Aorta (tissue), 5 donors: ENCODE results near the gene LRCH1. TPM values are rescaled to one million over a fixed set of nuclear protein-coding genes. Genes with fewer than 3 reads are reported as not detected.

Source experiments
- ATAC-seq: fragments of 200-7000 bp; cut with Tn5 transposase; one replicate; pipeline ENCODE4 v1.9.1; 2022; ENCODE audit warnings: moderate library complexity; ENCODE audit not compliant: low FRiP score
- DNase-seq, 2 donors: peaks; one replicate each; pipeline ENCODE4 v3.0.0-alpha.2; 2020
- H3K27ac ChIP-seq, 2 donors: one replicate each; pipeline ENCODE4 v1.5.1; 2013; ENCODE audit warnings: low read length in 2 of 2, mild to moderate bottlenecking in 2 of 2, moderate library complexity in 2 of 2, control low read depth in 1 of 2, inconsistent platforms in 1 of 2, low read depth in 1 of 2
- H3K27me3 ChIP-seq, 2 donors: one replicate each; pipeline ENCODE4 v1.6.1; 2013; ENCODE audit warnings: control low read depth in 1 of 2, low read length in 1 of 2, mild to moderate bottlenecking in 1 of 2, moderate library complexity in 1 of 2; ENCODE audit not compliant: insufficient read depth in 2 of 2, control insufficient read depth in 1 of 2
- H3K36me3 ChIP-seq, 2 donors: one replicate each; pipeline ENCODE4 v1.6.1; 2013; ENCODE audit warnings: control low read depth in 1 of 2, low read length in 1 of 2, mild to moderate bottlenecking in 1 of 2; ENCODE audit not compliant: insufficient read depth in 2 of 2, control insufficient read depth in 1 of 2
- H3K4me1 ChIP-seq, 2 donors: one replicate each; pipeline ENCODE4 v1.6.1; 2013; ENCODE audit warnings: low read length in 2 of 2, control low read depth in 1 of 2, mild to moderate bottlenecking in 1 of 2, moderate library complexity in 1 of 2; ENCODE audit not compliant: insufficient read depth in 2 of 2, control insufficient read depth in 1 of 2
- H3K4me3 ChIP-seq, 2 donors: one replicate each; pipeline ENCODE4 v1.5.1; 2013; ENCODE audit warnings: low read length in 2 of 2, control low read depth in 1 of 2, mild to moderate bottlenecking in 1 of 2
- H3K9me3 ChIP-seq: one replicate; pipeline ENCODE4 v1.6.1; 2013; ENCODE audit warnings: mild to moderate bottlenecking, low read length; ENCODE audit not compliant: control insufficient read depth
- WGBS, 2 donors: extraction: QIAGEN DNeasy Blood & Tissue Kit; methylation state at CpG; one replicate each; pipeline ENCODE4 v1.1.7; 2013; 5-methylcytosine and 5-hydroxymethylcytosine counted together
- intact Hi-C, 2 donors: fragments of 100-400 bp; cut with DNase I; formaldehyde crosslinking; loops; one replicate each; pipeline versions ENCODE4 v1.14.2 to v1.15.0; 2022
- polyA plus RNA-seq, 2 donors: library from polyadenylated mRNA; stranded (reverse); fragments of 200-250 nt; gene quantifications; one replicate each; pipeline ENCODE4 v1.2.3, GENCODE V29; 2013
- total RNA-seq, 2 donors: library from RNA; stranded (reverse); fragmentation: NEBNext Ultra II Directional; extraction: Animal tissue kit (Norgen Biotek cat#: 25700); gene quantifications; one replicate each; pipeline ENCODE4 v1.2.1, GENCODE V29; 2021
- donor health status: healthy with polysubstance abuse.
- donor health status: Bipolar disorder and iron deficiency.
- donor health status: DM: no; HTN: no; CAD: no.
- donor health status: DM: no; HTN: no; CAD: no.
- donor health status: DM: yes; HTN: yes; CAD: no.

The LRCH1 gene
- total and polyA plus RNA-seq, 4 donors = 12.3 to 46.5 (median 28.8) TPM

DNA sequence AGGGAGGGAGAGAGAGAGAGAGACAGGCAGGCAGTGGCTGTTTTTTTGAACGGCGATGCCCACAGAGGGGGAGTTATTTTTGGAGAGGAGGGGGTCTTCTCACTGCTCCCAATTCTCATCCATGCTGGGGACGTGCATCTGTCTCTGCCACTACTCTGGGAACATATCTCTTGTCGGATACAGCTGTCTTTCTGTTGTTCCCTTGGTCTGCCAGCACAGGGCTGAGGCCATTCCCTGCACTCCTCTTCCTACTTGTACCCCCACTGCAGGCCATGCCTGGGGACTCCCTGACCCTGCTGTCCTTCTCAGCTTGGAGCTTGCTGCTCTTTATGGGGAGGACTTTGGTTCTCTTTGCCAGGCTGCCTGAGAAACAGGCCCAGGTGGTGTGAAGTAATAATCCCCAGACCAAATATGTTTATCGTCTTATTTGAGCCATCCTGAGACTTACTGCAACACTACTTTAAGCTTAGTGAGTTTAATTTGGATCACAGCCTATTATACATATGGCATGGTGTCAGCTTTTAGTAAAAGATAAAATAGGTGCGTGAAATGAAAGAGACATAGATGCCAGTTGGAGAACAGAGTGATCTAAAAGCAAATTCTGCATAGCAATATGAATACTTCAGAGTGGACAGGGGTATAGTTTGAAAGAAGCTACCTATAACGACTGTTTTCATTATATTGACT lies 19.1 kb downstream of the LRCH1 start:
- Histone ChIP-seq H3K4me1 (peaks cover 6 to 12% of the 10 kb centered on the region in 2 donors), H3K9me3 (no peaks in the 10 kb centered on the region), H3K36me3 (no peaks in the 10 kb centered on the region), H3K27me3 (no peaks in the 10 kb centered on the region), H3K27ac (peak overlapping the region; percentile 6 to 99), H3K4me3 (no peak overlapping the region)
- intact Hi-C loops = loop anchor here in 1 of 2 donors (5.0 kb wide), 2 partner anchors 35 to 105 kb away; no protein-coding TSS in a partner anchor
- WGBS, 2 donors = 14 to 19% methylated on average over 7 of the region's 7 CpGs
- ATAC-seq = no peak
- no peak for DNase-seq

DNA sequence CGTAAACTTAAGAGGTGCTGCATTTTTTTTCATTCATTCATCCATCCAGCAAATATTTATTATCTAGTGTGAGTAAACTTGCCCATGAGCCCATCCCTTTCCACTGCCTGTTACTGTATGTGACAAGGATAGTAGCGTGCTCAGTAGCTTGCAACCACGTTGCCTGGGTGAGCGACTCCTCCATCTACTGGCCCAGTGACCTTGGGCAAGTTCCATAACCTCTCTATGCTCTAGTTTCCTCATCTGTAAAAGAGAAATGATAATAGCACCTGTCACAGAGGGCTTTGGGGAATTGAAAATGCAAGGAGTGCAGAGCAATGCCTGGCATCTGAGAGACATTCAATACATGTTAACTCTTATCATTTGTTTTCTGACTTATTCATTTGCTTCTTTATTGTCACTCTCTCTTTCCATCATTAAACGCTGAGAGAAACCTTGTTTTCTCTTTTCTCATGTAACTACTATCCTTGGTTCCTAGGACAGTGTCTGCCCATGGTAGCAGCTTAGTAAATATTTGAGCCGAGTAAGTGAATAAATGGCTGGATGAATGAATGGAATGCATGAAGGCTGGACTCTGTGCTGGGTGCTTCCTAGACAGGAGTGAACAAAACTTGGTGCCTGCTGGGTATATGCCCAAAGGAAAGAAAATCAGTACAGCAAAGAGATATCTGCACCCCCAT lies 19.9 kb downstream of the LRCH1 start:
- peaks cover 9 to 11% of the 10 kb centered on the region in 2 donors for H3K4me1 ChIP-seq
- no peaks in the 10 kb centered on the region for H3K27me3 ChIP-seq
- intact Hi-C loops = loop anchor here in 1 of 2 donors (5.0 kb wide), 2 partner anchors 34 to 104 kb away; no protein-coding TSS in a partner anchor
- no peak overlapping the region for H3K27ac ChIP-seq
- no peak for DNase-seq
- no peak overlapping the region for H3K4me3 ChIP-seq
- no peak for ATAC-seq
- H3K9me3 ChIP-seq = no peaks in the 10 kb centered on the region
- WGBS, 2 donors = 86 to 87% methylated on average over 6 of the region's 6 CpGs
- H3K36me3 ChIP-seq = no peaks in the 10 kb centered on the region

DNA sequence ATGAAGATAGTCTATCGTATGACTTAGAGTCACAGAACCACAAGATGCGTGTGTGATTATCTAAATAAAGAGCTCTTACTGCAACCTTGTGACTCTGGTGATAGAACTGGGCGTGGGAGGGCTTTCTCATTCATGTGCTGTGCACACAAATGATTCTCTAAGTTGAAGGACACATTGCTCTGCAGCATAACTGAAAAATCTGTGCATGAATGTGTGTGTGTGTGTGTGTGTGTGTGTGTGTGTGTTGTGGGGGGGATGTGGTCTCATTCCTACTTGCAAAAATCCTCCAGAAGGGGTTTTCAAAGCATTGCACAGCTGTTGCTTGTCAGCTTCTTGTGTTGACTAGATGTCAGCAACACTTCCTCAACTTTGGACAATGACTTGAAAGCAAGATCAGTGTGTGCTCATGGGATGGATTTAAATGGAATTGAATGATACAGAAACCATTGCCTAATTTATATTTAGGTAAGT lies 22.4 kb downstream of the LRCH1 start:
- intact Hi-C loops = no loop called here
- Histone ChIP-seq H3K36me3 (no peaks in the 10 kb centered on the region), H3K9me3 (no peaks in the 10 kb centered on the region), H3K27me3 (no peaks in the 10 kb centered on the region), H3K27ac (peak overlapping the region in 1 of 2 donors; percentile 17), H3K4me1 (peaks cover 9 to 17% of the 10 kb centered on the region in 2 donors), H3K4me3 (no peak overlapping the region)
- ATAC-seq (no peak), DNase-seq (no peak)
- WGBS, 2 donors = 81 to 86% methylated on average over 3 of the region's 3 CpGs

DNA sequence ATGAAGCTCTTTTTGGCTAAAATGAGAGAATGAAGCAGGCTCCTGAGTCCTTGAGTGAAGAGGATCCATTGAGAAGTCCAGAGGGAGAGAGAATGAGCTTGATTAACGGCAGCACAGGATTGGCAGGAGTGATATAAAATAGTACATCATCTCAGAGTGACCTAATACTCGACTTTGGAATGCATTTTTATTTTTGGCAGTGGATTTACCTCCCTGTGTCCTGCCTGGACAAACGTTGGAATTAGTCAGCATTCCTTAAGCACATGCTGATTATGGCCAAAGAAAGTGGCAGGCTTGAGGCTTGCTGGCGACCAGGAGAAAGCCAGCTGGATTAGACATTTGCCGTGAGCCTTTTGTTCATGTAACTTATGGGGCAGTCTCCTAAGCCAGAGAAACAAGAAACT lies 22.9 kb downstream of the LRCH1 start:
- 3 to 8% methylated on average over 5 of the region's 5 CpGs for WGBS, 2 donors
- peak overlapping the region in 1 of 2 donors; percentile 16 for H3K4me3 ChIP-seq
- intact Hi-C loops = no loop called here

DNA sequence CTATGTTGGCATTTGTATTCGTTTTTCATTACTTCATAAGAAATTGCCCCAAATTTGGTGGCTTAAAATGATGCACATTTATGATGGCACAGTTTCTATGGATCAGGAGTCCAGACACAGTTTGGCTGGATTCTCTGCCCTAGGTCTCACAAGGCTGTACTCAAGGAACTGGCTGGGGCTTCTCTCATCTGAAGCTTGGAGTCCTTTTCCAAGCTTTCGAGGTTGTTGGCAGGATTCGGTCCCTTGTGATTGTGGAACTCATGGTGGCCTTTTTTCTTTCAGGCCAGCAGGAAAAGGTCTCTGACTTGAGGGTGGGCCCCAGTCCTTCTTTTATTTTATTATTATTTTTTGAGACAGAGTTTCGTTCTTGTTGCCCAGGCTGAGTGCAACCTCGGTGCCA lies 23.8 kb downstream of the LRCH1 start:
- DNase-seq (no peak), ATAC-seq (no peak)
- Histone ChIP-seq H3K4me1 (peaks cover 19 to 20% of the 10 kb centered on the region in 2 donors), H3K27me3 (no peaks in the 10 kb centered on the region), H3K36me3 (no peaks in the 10 kb centered on the region), H3K27ac (peak overlapping the region in 1 of 2 donors; percentile 73), H3K9me3 (no peaks in the 10 kb centered on the region), H3K4me3 (no peak overlapping the region)
- WGBS, 2 donors = 6 to 18% methylated on average over 5 of the region's 5 CpGs
- intact Hi-C loops = no loop called here

More for the DNA sequence above, 22.9 kb downstream of the LRCH1 start:
- H3K27me3 ChIP-seq = no peaks in the 10 kb centered on the region
- ATAC-seq (peak; percentile 66), DNase-seq (no peak)
- peaks cover 12 to 19% of the 10 kb centered on the region in 2 donors for H3K4me1 ChIP-seq
- H3K36me3 ChIP-seq = no peaks in the 10 kb centered on the region
- no peaks in the 10 kb centered on the region for H3K9me3 ChIP-seq
- H3K27ac ChIP-seq = peak overlapping the region; percentile 57

DNA sequence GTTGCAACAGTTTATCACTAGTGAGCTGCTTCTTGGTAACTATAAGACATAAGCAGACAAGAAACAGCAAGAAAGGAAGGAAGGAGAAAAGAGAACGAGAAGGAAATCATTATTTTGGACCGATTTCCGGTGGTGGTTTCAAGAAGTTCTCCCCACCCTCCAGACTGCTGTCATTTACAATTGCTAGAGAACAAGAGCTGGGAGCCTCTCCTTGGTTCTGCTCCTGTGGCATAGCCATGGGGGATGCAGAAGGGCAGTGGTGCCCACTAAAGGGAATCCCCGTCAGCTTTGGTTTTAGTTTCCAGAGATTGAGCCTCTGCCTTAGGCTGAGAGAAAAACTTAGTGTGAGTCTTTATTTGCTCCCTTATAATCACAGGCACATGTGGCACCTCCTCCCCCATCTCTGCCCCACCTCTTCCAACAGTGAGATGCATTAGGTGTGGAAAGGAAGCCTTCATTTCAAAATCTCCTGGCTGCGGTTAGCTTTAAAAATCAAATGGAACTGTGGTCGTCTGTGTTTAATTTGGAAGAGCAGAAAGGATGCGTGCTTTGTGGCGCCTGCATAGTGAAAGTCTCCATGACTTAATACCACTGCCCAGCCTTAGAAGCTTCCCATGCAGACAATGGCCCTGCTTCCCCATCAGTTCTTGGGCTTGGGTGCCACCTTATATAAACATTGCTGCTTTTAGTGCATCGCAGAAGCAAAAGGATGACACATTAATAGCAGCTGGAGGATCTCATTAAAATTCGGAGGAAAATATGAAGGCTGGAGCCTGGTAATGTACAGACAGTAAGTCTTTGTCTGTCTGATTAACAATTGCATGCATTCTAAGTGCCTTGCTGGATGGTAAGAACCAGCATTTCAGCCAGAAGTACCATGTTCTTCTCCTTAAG lies 25.0 kb downstream of the LRCH1 start:
- intact Hi-C loops = no loop called here
- Histone ChIP-seq H3K27me3 (no peaks in the 10 kb centered on the region), H3K4me1 (peaks cover 19 to 23% of the 10 kb centered on the region in 2 donors), H3K9me3 (no peaks in the 10 kb centered on the region), H3K36me3 (no peaks in the 10 kb centered on the region), H3K27ac (peak overlapping the region; percentile 51 to 71), H3K4me3 (no peak overlapping the region)
- 14 to 27% methylated on average over 10 of the region's 10 CpGs for WGBS, 2 donors
- ATAC-seq = peak; percentile 3
- DNase-seq = no peak

DNA sequence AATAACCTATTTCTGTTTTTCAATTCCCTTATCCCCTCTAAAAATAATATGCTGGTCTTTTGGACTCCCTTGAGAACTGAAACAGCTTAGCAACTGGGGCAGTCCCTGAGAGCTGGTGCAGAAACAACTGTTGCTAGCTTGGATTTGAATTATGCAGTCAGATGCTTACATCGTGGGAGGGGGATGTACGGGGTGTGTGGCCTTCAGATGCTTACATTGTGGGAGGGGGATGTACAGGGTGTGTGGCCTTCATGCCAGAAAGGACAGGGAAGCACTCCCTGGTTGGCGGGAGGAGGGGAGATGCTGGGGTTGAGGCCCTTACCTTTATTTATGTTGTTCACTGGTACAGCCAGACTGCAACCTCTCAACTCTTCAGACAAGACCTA lies 25.6 kb downstream of the LRCH1 start:
- WGBS, 2 donors = 6 to 10% methylated on average over 3 of the region's 3 CpGs
- no peak overlapping the region for H3K4me3 ChIP-seq

DNA sequence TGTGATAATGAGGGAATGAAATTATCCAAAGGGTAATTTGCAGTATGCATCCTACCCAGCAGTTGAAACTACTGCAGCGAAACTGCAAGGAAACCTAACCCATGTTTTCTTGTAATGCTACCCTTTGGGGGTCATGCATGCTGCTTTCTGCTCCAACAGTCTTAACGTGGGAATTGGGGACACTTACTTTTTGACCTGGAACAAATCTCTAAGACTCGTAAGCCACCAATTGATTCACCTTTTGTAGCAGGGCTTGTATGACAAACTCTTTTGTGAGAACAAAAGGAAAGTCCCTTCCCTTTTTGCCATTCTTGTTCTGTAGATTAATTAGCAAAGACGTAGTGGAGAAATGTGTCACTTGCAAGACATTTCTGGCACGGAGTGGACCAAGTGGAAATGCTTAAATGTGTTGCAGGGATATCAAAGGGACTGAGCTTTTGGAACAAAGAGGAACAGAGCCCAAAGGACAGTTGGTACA lies 27.4 kb downstream of the LRCH1 start:
- no peak for DNase-seq
- peaks cover 21 to 23% of the 10 kb centered on the region in 2 donors for H3K4me1 ChIP-seq
- intact Hi-C loops = no loop called here
- no peak for ATAC-seq
- peak overlapping the region; percentile 49 to 78 for H3K27ac ChIP-seq
- H3K4me3 ChIP-seq = no peak overlapping the region
- WGBS, 2 donors = 44 to 48% methylated on average over 5 of the region's 5 CpGs
- H3K9me3 ChIP-seq = no peaks in the 10 kb centered on the region
- no peaks in the 10 kb centered on the region for H3K36me3 ChIP-seq
- H3K27me3 ChIP-seq = no peaks in the 10 kb centered on the region

More for the DNA sequence above, 25.6 kb downstream of the LRCH1 start:
- Histone ChIP-seq H3K27ac (peak overlapping the region in 1 of 2 donors; percentile 99), H3K36me3 (no peaks in the 10 kb centered on the region), H3K4me1 (peaks cover 21 to 25% of the 10 kb centered on the region in 2 donors), H3K9me3 (no peaks in the 10 kb centered on the region), H3K27me3 (no peaks in the 10 kb centered on the region)
- intact Hi-C loops = no loop called here
- DNase-seq (no peak), ATAC-seq (peak; percentile 36)
